GOT3 (cell line): Measurements from ENCODE around the gene ENC1.
"Not testable (repeated sequence)": the region's sequence is repeated elsewhere in the genome, so short reads cannot be mapped to it uniquely, and the experiment has no call there.

Experiments
- DNase-seq: peaks from one replicate; lab custom pipeline; 2025; ENCODE audit warnings: mixed read lengths; lab: John Stamatoyannopoulos, UW

Gene ENC1

GRCh38 chr5:74640450-74640953 is at the start of gene ENC1:
TSS of gene ENC1 (minus strand) at chr5:74640728. CDS start at chr5:74636485, 4,243 bp downstream.
- DNase-seq = peak; percentile 65

- no peak for DNase-seq
These were observed 46.6 kb upstream of the ENC1 start for GRCh38 chr5:74686962-74687751.

GRCh38 chr5:74685979-74686631 is 45.6 kb upstream of the ENC1 start:
- DNase-seq = no peak

- peak; percentile 34 for DNase-seq
These were observed 44.6 kb upstream of the ENC1 start, which contains the start of gene HEXB for GRCh38 chr5:74684900-74685851. TSS of gene HEXB (plus strand) at chr5:74685233. CDS start at chr5:74685261, 28 bp downstream.

- no peak for DNase-seq
These were observed 39.4 kb upstream of the ENC1 start for GRCh38 chr5:74679966-74680365.

- DNase-seq = not testable (repeated sequence)
These were observed 38.8 kb upstream of the ENC1 start for GRCh38 chr5:74679300-74679699.

- not testable (repeated sequence) for DNase-seq
These were observed 37.6 kb upstream of the ENC1 start for GRCh38 chr5:74678123-74678522.

- not testable (repeated sequence) for DNase-seq
These were observed 35.9 kb upstream of the ENC1 start for GRCh38 chr5:74676466-74676865.

GRCh38 chr5:74673011-74673790 is 32.7 kb upstream of the ENC1 start:
- no peak for DNase-seq

- DNase-seq = no peak
These were observed 31.8 kb upstream of the ENC1 start for GRCh38 chr5:74672215-74672877.

GRCh38 chr5:74670396-74671038 is 30.0 kb upstream of the ENC1 start:
- DNase-seq = no peak

- no peak for DNase-seq
These were observed 29.3 kb upstream of the ENC1 start for GRCh38 chr5:74669821-74670220.

- no peak for DNase-seq
These were observed 26.9 kb upstream of the ENC1 start for GRCh38 chr5:74667396-74667795.

- no peak for DNase-seq
These were observed 25.3 kb upstream of the ENC1 start for GRCh38 chr5:74665816-74666215.

- no peak for DNase-seq
These were observed 24.7 kb upstream of the ENC1 start for GRCh38 chr5:74665273-74665672.

GRCh38 chr5:74664551-74664950 is 24.0 kb upstream of the ENC1 start:
- DNase-seq = no peak

- DNase-seq = no peak
These were observed 20.3 kb upstream of the ENC1 start for GRCh38 chr5:74660873-74661272.

- DNase-seq = no peak
These were observed 19.6 kb upstream of the ENC1 start for GRCh38 chr5:74660140-74660539.

- no peak for DNase-seq
These were observed 18.6 kb upstream of the ENC1 start for GRCh38 chr5:74659172-74659571.

GRCh38 chr5:74657165-74657564 is 16.6 kb upstream of the ENC1 start:
- no peak for DNase-seq
